Heart left ventricle (tissue), 13 donors: ENCODE data around the gene SND1.

Experiments used
- POLR2A ChIP-seq, 2 donors: fragments of 450-650 bp; IDR thresholded peaks; one replicate each; pipeline ENCODE4 v1.6.1; 2017; ENCODE audit warnings: antibody characterized with exemption in 2 of 2, mild to moderate bottlenecking in 2 of 2, moderate library complexity in 2 of 2
- TF ChIP-seq, protein P1 (sequence below), 12 donors: fragments of 200-600 bp; sonication (generic) in 4 of 12; IDR thresholded peaks; one replicate each; pipeline versions ENCODE4 v1.5.0 to v1.8.0; 2018 to 2022; ENCODE audit warnings: antibody characterized with exemption in 12 of 12, mild to moderate bottlenecking in 5 of 12
- donor health status: ischemic (EF 13 %, LVEDD 7.1; RV severe dilation, severe dysfunction).
- donor health status: DM: no; HTN: yes; CAD: no.
- donor health status: DM: no; HTN: no; CAD: no.
- donor health status: ischemic (EF 25% LVEDD 6.9; RV normal size, moderate dysfunction).
- donor health status: ischemic (EF 25% LVEDD 5.7; RV mildly dilated, moderate dysfunction).
- donor health status: ischemic (EF 35%, LVEDD 5.7; RV mildly dilated, moderate dysfunction).
- donor health status: nonischemic (EF 11% LVEDD 7.7; RV severe dilation, severe dysfunction).
- donor health status: DM: yes; HTN: yes; CAD: no.
- donor health status: PGD.
- donor health status: ischemic (EF 29% LVEDD 5.4; RV normal size, mild dysfunction).
- donor health status: nonischemic (EF 23%, LVEDD 6.1; RV moderate dilation, normal function).

DNA sequence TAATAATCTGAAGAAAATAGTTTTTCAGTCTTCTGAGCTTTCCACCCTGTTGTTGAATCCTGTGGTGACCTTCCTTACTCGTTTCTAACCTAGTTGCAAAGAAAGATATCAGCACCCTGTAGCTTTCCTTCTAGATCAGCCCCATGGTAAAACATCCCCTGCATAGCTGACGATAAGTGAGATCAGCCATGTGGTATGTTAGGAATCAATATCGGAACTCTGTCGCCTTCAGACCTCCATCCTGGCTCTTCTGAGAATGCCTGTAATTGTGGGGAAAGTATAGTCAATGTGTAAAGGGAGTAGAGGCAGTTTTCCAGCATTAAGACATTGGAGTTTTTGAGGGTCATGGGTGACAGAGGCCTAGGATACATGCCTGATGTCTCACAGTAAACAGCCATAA, 227.4 kb downstream of the SND1 start:
- no peak for TF ChIP-seq POLR2A (IDR thresholded peaks at IDR 0.05)
- TF ChIP-seq, protein P1, sequence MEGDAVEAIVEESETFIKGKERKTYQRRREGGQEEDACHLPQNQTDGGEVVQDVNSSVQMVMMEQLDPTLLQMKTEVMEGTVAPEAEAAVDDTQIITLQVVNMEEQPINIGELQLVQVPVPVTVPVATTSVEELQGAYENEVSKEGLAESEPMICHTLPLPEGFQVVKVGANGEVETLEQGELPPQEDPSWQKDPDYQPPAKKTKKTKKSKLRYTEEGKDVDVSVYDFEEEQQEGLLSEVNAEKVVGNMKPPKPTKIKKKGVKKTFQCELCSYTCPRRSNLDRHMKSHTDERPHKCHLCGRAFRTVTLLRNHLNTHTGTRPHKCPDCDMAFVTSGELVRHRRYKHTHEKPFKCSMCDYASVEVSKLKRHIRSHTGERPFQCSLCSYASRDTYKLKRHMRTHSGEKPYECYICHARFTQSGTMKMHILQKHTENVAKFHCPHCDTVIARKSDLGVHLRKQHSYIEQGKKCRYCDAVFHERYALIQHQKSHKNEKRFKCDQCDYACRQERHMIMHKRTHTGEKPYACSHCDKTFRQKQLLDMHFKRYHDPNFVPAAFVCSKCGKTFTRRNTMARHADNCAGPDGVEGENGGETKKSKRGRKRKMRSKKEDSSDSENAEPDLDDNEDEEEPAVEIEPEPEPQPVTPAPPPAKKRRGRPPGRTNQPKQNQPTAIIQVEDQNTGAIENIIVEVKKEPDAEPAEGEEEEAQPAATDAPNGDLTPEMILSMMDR (IDR thresholded peaks at IDR 0.05), result no peak
